Fibroblast of lung (primary cell): Measurements from ENCODE around the gene PUM2. TPM values are rescaled to one million over a fixed set of nuclear protein-coding genes. Genes with fewer than 3 reads are reported as not detected.

ENCODE experiments used
- DNase-seq, 2 donors: peaks; one replicate each; pipeline versions ENCODE4 v3.0.0 to v3.0.0-alpha.2; 2010; ENCODE audit warnings: low read depth in 2 of 2
- H2AFZ ChIP-seq: 2 replicates; pipeline ENCODE4 v1.5.1; 2012; ENCODE audit warnings: low read length, control low read depth, inconsistent platforms
- H3K27ac ChIP-seq: 2 replicates; pipeline ENCODE4 v1.5.1; 2011; ENCODE audit warnings: low read length, control low read depth; ENCODE audit not compliant: insufficient read depth
- H3K27me3 ChIP-seq: 2 replicates; pipeline ENCODE4 v1.5.1; 2011; ENCODE audit warnings: mild to moderate bottlenecking, low read length; ENCODE audit not compliant: control insufficient read depth, insufficient read depth
- H3K36me3 ChIP-seq: 2 replicates; pipeline ENCODE4 v1.5.1; 2011; ENCODE audit warnings: low read length; ENCODE audit not compliant: control insufficient read depth, insufficient read depth
- H3K4me1 ChIP-seq: 2 replicates; pipeline ENCODE4 v1.5.1; 2011; ENCODE audit warnings: low read length; ENCODE audit not compliant: control insufficient read depth, insufficient read depth; ENCODE audit errors: extremely low read depth
- H3K4me2 ChIP-seq: 2 replicates; pipeline ENCODE4 v1.5.1; 2011; ENCODE audit warnings: low read length, control low read depth; ENCODE audit not compliant: insufficient read depth; ENCODE audit errors: extremely low read depth
- H3K4me3 ChIP-seq, 4 experiments: fragments of 200-600 bp in 1 of 4; sonication (generic) in 1 of 4; replicated peaks in 1 of 4; 2 replicates each; pipeline ENCODE4 v1.5.1; 2011 to 2016; ENCODE audit warnings: low read length in 4 of 4, low read depth in 3 of 4, mild to moderate bottlenecking in 3 of 4, control low read depth in 2 of 4, inconsistent platforms in 1 of 4, mixed read lengths in 1 of 4; ENCODE audit not compliant: insufficient read depth in 1 of 4; ENCODE audit errors: control extremely low read depth in 1 of 4
- H3K79me2 ChIP-seq: 2 replicates; pipeline ENCODE4 v1.5.1; 2012; ENCODE audit warnings: mild to moderate bottlenecking, low read length, inconsistent platforms; ENCODE audit not compliant: control insufficient read depth, insufficient read depth
- H3K9ac ChIP-seq: 2 replicates; pipeline ENCODE4 v1.5.1; 2011; ENCODE audit warnings: mild to moderate bottlenecking, low read length, control low read depth; ENCODE audit not compliant: insufficient read depth
- H3K9me3 ChIP-seq: 2 replicates; pipeline ENCODE4 v1.5.1; 2012; ENCODE audit warnings: low read depth, low read length; ENCODE audit not compliant: control insufficient read depth, insufficient read depth
- H4K20me1 ChIP-seq: 2 replicates; pipeline ENCODE4 v1.5.1; 2011; ENCODE audit warnings: low read length; ENCODE audit not compliant: control insufficient read depth, insufficient read depth; ENCODE audit errors: extremely low read depth
- EZH2 ChIP-seq: IDR thresholded peaks from 2 replicates; pipeline ENCODE4 v1.5.1; 2012; ENCODE audit warnings: low read length, control low read depth, mild to moderate bottlenecking; ENCODE audit errors: missing control alignments
- polyA plus RNA-seq, 2 donors: library from polyadenylated mRNA; depleted of rRNA in 1 of 2; stranded (reverse) in 1 of 2; unstranded in 1 of 2; fragments of >200 nt; gene quantifications; 2 replicates each; pipeline ENCODE4 v1.2.1, GENCODE V29; 2011 to 2012; ENCODE audit warnings: missing spikeins in 1 of 2
- total RNA-seq: library from RNA; depleted of rRNA; stranded (reverse); fragments of >200 nt; gene quantifications from 2 replicates; pipeline ENCODE4 v1.2.1, GENCODE V29; 2014
- TF ChIP-seq, protein P1 (sequence below), 2 donors: IDR thresholded peaks in 1 of 2; conservative IDR thresholded peaks in 1 of 2; 1 replicate in 1 of 2; 2 replicates in 1 of 2; pipeline ENCODE4 v1.5.1; 2011 to 2012; ENCODE audit warnings: low read length in 2 of 2, control low read depth in 1 of 2, inconsistent platforms in 1 of 2, low read depth in 1 of 2, mild to moderate bottlenecking in 1 of 2

PUM2 gene
- total and polyA plus RNA-seq, 2 donors (not counting 1 experiment from before 2014, with no cell fraction given): 48.2 to 54.2 TPM

- H3K4me2 ChIP-seq: no peak overlapping the region
- H3K9ac ChIP-seq: peak overlapping the region; percentile 23
- no peaks in the 10 kb centered on the region for H3K27me3 ChIP-seq
- no peak overlapping the region for H2AFZ ChIP-seq
- H3K4me3 ChIP-seq: no peak overlapping the region
- no peaks in the 10 kb centered on the region for H3K4me1 ChIP-seq
- TF ChIP-seq EZH2: no peak
- TF ChIP-seq, protein P1, sequence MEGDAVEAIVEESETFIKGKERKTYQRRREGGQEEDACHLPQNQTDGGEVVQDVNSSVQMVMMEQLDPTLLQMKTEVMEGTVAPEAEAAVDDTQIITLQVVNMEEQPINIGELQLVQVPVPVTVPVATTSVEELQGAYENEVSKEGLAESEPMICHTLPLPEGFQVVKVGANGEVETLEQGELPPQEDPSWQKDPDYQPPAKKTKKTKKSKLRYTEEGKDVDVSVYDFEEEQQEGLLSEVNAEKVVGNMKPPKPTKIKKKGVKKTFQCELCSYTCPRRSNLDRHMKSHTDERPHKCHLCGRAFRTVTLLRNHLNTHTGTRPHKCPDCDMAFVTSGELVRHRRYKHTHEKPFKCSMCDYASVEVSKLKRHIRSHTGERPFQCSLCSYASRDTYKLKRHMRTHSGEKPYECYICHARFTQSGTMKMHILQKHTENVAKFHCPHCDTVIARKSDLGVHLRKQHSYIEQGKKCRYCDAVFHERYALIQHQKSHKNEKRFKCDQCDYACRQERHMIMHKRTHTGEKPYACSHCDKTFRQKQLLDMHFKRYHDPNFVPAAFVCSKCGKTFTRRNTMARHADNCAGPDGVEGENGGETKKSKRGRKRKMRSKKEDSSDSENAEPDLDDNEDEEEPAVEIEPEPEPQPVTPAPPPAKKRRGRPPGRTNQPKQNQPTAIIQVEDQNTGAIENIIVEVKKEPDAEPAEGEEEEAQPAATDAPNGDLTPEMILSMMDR (conservative IDR thresholded peaks at IDR 0.05 in 1 of 2, IDR thresholded peaks at IDR 0.05 in 1 of 2; ENCODE audit: low read depth in 1 of 2, low read length in 2 of 2): no peak
- H3K9me3 ChIP-seq: no peaks in the 10 kb centered on the region
- DNase-seq: no peak
- no peaks in the 10 kb centered on the region for H3K79me2 ChIP-seq
- no peaks in the 10 kb centered on the region for H3K36me3 ChIP-seq
- H3K27ac ChIP-seq: no peak overlapping the region
- no peaks in the 10 kb centered on the region for H4K20me1 ChIP-seq
These were observed 144.6 kb downstream of the PUM2 start for GRCh38 chr2:20205915-20206524.

DNA sequence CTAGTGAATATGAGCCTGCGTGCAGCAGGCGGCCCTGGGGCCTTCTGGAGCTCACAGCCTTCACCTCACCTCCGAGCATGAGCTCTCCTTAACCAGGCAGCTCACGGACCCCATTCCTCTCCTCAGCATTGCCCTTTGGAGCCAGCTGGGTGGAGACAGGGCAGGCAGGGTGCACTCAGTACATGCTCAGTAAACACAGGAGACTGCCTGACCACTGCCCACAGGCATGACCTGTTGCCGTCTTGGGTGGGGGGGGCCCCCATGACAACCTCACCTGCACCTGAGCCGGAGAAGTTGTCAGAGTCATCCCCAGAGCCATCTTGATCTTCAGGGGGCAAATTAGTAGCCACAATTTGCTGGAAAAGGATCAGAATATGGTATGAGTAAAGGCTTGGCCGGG is 145.6 kb downstream of the PUM2 start:
- no peak for DNase-seq
- Histone ChIP-seq H3K36me3 (no peaks in the 10 kb centered on the region), H3K27me3 (no peaks in the 10 kb centered on the region), H3K27ac (no peak overlapping the region), H4K20me1 (no peaks in the 10 kb centered on the region), H3K4me2 (no peak overlapping the region), H3K9me3 (no peaks in the 10 kb centered on the region), H3K4me1 (no peaks in the 10 kb centered on the region), H3K9ac (no peak overlapping the region), H3K79me2 (no peaks in the 10 kb centered on the region), H2AFZ (no peak overlapping the region), H3K4me3 (no peak overlapping the region)
- TF ChIP-seq EZH2: no peak
- TF ChIP-seq, protein P1 (conservative IDR thresholded peaks at IDR 0.05 in 1 of 2, IDR thresholded peaks at IDR 0.05 in 1 of 2; ENCODE audit: low read depth in 1 of 2, low read length in 2 of 2): no peak

- H2AFZ ChIP-seq: no peak overlapping the region
- no peaks in the 10 kb centered on the region for H3K27me3 ChIP-seq
- H3K79me2 ChIP-seq: no peaks in the 10 kb centered on the region
- DNase-seq: no peak
- H3K36me3 ChIP-seq: no peaks in the 10 kb centered on the region
- H3K4me2 ChIP-seq: no peak overlapping the region
- H3K9me3 ChIP-seq: no peaks in the 10 kb centered on the region
- H3K27ac ChIP-seq: no peak overlapping the region
- TF ChIP-seq, protein P1 (conservative IDR thresholded peaks at IDR 0.05 in 1 of 2, IDR thresholded peaks at IDR 0.05 in 1 of 2; ENCODE audit: low read depth in 1 of 2, low read length in 2 of 2): no peak
- TF ChIP-seq EZH2: no peak
- no peak overlapping the region for H3K4me3 ChIP-seq
- no peak overlapping the region for H3K9ac ChIP-seq
- H3K4me1 ChIP-seq: no peaks in the 10 kb centered on the region
- no peaks in the 10 kb centered on the region for H4K20me1 ChIP-seq
These were observed 147.0 kb downstream of the PUM2 start for GRCh38 chr2:20203521-20204225.
